Muscle of back (tissue), 11 donors: Measurements from ENCODE around the gene TNS3. TPM values are rescaled to one million over a fixed set of nuclear protein-coding genes. Genes with fewer than 3 reads are reported as not detected.

Experiments
- DNase-seq, 3 donors: peaks; one replicate each; pipeline versions ENCODE4 v3.0.0 to v3.0.0-alpha.2; 2013
- polyA plus RNA-seq, 10 donors: library from polyadenylated mRNA; unstranded; fragments of 120-200 nt; gene quantifications; one replicate each; pipeline ENCODE4 v1.2.1, GENCODE V29; 2013; ENCODE audit not compliant: insufficient read length in 10 of 10

Gene TNS3
- polyA plus RNA-seq, 10 donors: 24.5 to 51.0 (median 27.3) TPM

DNA sequence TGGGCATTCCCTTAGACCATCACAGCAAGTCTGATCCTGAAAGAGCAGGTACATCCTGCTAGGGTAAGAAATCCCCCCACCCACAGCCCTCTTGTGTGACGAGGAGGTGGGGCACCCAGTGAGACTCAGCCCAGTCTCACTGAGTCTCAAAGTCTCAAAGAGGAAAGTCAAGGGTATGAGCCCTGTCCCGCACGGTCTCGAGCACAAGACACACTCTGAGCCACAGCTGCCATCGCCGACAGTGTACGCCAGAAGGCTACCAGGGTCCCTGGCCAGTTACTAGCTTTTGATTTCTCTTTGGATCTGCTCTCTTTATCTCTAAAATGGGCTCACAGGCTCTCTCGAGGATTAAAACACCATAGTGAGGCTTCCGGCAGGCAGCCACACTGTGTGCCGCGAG, 190.2 kb downstream of the TNS3 start:
- no peak for DNase-seq

DNA sequence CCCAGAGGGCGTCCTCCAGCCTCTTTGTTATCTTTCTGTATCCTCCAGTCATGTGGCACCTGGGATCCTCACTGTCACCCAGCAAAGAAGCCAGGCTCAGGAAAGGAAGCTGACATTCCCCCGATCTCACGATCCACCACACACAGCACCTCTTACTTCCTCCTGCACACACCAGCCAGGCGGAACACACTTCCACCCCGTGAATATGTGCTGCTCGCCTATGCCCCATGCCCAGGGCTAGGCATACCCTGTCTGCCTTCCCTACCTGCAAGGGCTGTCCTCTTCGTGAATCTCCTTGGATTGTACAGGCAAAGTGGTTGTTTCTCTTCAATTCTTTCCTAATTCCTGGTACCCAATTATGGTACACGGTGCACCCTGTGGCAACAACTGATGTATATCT, 191.0 kb downstream of the TNS3 start:
- DNase-seq: no peak

DNA sequence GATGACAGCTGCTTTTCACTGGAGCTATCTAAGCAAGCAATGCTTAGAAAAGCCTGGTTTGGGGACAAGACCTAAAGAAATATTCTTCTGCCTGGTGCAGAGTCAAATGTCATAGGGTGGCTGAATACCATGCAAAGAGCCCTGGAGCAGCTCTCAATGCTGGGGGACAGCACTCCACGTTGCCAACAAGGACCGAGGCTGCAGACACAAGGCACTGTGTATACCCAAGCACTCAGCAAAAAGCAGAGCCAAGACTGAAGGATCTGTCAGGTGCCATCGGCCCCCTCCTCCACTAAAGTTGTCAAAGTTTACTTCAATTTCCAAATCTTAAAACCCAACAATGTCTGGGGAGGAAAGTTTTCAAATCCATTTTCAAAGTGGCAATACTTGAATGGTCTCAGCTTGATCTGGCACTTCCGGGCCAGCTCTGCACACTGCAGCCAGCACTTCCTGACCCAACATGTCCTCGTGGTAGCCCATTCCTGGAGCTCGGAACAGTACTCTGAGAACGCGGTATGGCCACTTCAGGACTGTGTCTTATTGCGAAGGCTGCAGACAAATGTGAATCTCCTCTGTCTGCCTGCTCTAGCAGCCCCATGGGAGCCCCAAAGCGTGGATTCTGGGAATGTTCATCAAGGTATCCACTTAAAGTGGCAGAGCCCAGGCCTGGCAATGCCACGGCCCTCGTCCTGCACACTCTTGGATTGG, 191.8 kb downstream of the TNS3 start:
- no peak for DNase-seq

DNA sequence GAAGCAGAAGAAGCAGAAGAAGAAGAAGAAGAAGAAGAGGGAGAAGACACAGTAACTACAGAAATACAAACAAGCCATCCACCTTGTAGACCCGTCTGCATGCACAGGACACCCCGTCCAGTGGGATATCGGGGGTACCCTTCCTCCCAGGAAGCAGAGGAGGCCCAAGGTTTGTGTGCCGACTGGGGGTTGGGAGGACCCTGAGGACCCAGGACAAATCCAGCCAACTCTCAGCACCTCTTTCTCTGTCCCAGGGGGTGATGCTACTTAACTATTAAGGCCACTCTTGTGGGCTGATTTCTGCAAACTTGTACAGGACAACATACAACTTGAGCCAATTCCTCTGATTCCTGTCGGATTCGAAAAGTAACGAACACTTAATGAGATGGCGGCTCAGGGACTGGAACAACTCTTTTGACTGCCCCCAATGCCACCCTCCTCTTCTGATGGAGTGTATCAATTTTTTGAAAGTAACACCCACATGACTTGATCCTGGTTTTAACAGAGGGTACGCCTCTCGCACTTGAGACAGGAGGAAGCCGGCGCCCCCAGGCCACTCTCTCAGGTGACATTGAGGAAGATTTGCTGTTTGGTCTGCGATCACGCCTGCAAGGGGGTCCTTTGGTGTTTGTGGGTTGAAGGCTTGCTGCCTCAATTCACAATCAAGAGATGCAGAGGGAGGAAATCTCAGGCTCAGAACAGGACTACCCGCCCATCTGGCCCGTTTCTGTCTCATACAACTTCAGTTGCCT, 192.6 kb downstream of the TNS3 start:
- no peak for DNase-seq

DNA sequence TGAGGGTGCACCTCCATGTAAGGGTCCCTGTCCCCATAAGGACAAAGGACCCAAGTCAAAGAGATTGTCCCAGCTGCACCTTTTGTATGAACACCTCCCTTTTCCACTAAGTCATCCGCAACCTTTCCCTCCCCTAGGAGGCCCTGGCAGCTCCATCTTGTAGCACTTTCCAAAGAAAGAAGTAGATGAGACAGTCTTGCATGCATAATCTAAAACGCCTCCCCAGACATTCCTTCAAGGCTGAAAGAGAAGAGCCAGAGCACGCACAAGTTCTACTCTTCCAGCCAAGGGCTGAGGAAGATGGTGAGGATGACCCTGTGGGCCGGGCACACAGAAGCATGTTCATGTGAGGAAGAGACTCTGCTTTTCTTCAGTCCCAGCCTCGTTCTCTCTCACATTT, 194.4 kb downstream of the TNS3 start:
- no peak for DNase-seq

DNA sequence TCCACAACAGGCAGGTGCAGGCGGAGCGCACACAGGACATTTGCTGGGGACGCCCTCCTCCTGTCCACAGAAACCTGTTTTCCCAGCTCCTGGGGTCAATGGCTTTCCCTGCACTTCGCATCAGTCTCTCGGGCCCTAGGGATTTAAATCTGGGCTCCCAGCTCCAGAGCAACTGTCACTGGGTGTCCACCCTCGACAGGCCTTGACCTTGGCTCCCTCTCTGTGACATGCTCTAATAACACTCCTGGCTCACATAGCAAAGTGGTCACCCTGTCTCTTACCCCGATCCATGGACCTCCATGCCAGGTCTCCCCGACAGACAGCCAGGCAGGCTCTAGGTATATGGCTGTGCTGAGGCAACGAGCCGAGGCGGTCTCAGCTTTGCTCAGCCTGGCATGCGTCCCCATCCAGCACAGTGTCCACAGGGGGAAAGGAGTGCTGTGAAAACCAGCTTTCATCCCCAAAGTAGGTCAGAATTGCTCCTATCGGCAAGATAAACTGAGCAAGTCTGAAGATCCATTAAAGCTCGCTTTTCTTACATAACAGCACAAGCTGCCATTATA, 195.6 kb downstream of the TNS3 start:
- no peak for DNase-seq

DNA sequence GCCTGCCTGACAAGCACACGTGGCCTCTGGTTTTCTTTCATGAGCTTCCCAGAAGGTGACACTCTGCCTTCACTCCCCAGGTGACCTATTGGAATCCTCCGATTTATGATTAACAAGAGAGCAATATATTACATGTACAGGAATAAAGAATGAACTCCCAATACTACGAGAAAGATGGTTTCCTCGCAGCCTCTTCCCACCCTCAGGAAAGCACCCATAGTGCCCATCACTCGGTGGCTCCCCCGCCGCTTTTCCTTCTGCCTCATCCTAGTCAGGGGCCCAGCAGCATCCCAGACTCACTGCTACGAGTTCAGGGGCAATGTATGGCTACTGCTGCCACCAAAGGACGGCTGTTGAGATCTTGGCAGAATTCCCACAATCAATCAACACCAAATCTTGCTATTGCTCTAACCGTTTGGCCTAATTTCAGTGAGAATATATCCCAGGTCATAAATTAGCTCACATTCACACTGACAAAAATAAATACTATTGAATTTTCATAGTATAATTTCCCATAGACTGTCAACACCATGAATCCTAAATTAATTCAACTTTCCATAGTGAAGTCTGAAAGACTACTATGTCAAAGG, 196.3 kb downstream of the TNS3 start:
- DNase-seq: no peak

DNA sequence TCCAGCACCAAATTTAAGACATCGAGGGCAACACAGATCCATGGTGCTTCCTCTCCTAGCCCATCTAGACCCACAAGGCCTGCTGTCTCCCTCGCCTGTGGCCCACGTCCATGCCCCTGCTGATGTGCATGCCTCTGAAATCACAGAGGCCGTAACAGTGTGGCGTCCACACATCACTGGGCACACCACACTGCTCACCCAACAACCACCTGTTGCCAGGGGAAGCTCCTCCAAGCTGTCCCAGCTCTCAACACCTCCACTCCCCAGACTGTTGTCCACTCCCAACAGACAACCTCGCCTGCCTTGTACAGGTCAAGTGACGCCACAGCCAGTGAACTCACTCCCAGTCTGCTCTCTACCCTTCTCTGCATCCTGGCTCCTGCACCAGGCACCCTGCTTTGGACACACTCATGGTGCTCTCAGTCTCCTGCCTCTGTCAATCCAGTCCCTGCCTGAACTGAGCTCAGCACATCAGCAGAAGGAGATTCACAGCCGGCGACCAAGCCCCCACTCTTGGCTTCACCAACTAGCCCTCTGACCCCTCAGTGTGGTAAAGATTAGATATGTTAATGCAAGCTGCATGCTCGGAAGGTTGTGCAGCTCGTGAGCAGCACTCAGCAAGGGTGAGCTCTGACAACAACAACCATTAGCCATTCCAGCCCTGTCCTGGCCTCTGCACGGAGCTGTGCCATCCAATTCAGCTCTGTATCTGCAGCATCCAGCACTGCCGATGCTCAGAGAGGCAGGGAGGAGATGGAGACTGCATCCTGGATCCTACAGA, 197.0 kb downstream of the TNS3 start:
- no peak for DNase-seq

DNA sequence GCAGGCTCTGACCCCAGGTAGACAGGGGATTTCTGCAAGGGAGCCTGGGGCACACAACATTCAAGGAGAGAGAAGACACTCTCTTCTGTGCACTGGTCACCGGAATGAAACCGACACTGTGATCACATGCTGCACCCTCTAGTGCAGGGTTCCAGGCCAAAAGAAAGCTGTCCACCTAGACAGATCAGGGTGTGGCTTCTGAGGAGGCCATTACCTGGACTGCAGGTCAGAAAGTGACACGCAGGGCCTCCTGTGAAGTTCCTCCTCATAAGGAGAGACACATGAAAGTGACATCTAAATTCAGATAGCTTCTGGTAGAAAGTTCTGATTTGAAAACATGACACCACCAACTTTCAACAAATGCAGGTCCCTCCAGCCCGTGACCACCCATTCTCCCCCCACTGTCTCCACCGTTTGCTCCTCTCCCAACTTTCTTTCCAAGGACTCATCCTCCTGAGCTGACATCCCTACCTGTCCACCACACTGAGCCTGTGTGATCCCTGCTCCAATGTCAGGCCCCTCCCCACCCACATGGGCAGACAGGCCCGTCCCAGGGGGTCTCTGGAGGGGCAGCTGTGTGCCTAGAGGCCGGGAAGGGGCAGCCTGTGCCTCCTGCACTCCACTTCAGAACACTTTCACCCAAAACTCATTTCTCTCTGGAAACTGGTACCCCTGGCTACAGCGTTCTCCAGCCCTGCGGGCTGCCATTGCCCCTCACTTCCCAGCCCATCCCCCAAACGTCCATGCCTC, 198.0 kb downstream of the TNS3 start:
- DNase-seq: no peak

DNA sequence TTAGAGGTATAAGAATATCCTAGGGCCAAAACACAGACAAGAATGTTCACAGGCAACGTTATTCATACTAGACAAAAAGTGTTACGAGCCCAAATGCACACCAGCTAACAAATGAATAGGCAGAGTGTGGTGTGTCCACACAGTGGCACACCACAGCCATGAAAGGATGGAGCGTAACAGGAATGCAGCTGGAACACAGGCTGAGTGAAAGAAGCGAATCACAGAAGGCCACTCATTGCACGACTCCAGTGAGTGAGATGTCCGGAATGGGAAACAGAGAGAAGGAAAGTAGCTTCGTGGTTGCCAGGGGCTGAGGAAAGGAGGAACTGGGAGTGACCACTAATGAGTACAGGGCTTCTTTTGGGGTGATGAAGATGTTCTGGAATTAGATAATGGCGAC, 198.8 kb downstream of the TNS3 start:
- DNase-seq: peak in 1 of 3 donors; percentile 18

DNA sequence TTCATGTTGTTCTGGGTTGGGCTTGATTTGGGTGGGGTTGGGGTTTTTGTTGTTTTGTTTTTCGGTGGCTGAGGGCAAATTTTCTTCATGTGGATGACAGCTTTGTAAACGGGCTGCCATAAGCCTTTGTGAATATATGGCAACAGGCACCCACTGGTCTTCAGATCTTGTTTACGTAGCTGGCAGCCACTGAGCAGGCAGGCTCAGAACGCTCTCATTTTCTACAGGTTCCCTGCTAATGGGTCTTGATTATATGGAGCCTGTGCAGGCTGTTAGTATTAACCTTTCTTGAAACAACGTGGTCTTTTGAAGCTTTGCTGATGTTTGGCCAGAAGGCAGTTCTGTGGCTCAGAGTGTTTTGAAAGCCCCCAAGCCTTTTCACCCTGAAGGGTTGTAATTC, 199.7 kb downstream of the TNS3 start:
- DNase-seq: no peak

DNA sequence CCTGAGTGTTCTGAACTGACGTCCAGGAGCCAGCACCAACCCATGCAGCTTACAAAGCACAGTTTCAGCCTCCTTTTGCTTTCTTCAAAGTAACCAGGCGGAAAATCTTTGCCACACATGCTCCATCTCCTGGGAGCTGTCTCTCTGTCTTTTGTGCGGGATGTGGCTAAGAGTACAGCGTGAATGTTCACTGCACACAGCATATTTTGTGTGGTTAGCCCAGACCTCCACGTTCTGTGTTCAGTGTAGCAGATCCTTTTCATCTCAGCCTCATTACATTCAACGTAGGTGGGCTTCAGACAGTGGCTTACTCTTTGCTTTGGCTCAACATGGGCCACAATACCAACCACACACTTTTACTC, 200.8 kb downstream of the TNS3 start:
- DNase-seq: no peak

DNA sequence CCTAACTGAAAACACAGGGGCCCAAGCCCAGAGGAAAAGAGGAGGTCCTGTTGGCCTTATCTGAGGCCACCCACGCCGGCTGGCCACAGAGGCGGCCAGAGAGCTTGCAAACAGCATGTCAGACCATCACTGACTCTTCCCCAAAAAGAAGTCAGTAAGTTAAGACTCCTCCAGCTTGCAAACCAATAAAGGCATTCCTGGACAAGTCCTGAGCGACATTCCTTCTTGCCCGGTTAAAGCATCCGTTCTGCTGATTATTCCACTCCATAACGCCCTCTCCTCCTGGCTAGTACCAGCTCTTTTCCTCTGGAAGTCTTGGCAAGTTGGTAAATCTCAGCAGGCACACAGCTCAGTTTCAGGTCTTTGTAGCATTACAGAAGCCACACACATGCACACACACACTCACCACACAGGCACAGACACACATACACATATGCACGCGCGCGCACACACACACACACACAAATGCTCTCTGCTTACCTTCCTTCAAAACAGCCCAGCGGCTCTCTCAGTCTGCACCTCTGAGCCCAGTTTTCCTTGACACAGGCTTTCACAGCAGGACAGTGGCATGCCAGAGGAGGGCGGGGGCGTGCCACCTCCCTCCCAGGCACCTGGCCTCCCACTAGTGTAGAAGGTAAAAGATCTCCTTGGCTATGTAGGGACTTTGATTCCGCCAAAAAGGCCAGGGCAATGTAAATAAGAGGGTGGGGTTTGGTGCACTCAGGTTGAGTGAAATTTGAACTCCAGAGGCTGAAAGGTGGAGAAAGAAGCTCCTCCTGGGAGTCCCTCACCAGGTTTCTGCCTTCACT, 201.4 kb downstream of the TNS3 start:
- peak in 1 of 3 donors; percentile 67 for DNase-seq

DNA sequence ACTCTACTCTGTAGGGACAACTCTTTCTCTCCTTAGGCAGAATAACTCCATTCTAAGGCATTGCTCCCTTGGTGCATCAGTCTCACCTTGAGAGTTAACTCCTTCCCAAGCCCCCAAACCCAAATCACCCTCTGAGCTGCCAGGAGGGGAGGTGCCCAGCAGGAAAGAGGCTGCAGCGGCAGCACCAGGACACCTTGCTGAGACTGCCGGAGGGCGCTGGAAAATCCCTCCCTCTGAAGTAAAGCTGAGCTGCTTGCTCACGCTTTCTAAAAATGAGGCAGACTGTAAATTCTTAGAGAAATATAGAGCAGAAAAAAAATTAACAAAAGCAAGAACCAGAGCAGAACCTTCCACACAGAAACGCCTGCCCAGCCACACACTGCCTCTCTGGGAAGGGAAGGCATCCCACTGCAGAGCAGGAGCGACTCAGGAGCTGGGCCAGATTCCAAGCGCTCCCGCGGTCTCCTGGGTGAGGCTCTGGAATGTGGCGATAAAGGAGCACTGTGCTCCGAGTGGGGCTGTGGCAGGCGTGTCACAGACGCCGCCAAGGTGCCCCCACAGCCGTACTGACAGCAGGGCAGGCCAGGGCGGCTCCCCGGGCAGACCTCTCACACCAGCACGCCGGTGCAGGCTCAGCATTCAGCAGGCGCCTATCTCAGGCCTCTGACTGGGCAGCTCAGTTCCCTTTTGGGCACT, 202.1 kb downstream of the TNS3 start:
- peak in 2 of 3 donors; percentile 38 to 59 for DNase-seq

DNA sequence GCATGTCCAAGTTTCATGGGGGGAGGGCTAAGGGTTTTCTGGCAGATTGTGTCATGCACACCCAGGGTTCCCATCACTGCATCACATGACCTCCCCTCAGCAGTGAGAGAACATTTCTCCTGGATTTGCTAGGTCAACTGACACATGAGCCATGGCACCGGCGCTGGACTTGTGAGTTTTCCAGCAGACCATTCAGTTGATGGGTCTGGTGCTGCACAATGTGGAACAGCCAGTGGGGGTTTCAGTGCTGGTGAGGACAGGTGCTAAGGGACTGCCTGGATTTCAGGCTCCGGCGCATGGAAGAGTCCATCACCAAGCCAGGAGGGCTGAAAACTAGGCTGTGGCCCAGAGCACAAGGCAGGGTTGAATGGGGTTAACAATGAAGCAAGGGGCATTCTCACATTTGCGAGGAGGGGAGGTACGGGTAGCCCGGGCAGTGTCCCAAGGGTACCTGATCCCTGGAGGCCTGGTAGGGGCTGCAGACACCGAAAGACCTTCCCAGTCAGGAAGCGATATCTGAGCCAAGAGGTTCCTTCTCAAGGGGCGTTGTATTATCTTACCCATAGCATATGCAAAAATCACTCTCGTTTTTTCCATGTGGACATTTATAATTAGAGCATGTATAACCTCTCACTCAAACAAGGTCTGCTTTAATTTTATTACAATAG, 203.0 kb downstream of the TNS3 start:
- DNase-seq: no peak

DNA sequence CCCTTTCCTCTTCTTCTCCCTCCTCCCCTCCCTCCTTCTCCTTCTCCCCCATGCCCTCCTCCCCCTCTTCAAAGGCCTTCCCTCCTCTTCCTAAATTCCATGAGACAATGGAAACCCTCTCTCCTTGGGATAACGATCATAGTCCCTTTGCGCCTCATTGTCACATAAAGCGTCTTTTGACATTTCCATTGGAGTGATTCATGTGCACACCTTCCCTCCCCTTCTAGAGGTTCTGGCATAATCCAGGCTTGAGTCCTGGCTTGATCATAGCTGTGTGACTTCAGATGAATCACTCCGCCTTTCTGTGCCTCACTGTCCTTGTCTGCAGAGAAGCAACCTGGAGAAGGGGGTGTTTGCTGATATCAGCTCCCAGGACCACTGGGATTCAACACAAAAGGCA, 204.2 kb downstream of the TNS3 start:
- no peak for DNase-seq

DNA sequence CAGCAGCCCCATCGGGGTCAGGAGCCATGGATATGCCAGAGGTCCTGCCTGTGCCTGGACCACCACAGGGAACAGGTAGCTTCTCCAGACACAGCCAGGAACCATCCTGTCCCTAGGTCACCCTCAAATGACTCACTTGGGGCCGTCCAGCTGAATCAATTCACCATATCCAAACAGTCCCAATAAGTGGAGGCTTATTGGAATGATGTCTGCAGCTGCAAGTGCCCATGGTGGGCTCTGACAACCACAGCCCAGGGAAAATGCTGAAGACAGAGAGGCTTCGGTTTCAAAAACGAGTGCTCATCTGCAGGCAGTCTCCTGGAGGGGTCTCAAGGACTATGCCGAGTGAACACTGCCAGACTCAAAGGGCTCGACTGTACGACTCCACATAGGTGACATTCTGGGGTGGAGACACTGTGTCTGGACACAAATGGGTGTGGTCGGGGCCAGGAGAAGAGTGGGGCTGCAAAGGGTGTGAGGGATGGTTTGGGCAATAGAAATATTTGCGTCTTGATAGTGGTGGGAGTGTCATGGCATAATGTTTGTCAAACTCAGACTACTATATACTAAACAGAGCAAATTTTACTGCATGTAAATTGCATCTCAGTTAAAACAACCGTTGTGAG, 204.8 kb downstream of the TNS3 start:
- no peak for DNase-seq

DNA sequence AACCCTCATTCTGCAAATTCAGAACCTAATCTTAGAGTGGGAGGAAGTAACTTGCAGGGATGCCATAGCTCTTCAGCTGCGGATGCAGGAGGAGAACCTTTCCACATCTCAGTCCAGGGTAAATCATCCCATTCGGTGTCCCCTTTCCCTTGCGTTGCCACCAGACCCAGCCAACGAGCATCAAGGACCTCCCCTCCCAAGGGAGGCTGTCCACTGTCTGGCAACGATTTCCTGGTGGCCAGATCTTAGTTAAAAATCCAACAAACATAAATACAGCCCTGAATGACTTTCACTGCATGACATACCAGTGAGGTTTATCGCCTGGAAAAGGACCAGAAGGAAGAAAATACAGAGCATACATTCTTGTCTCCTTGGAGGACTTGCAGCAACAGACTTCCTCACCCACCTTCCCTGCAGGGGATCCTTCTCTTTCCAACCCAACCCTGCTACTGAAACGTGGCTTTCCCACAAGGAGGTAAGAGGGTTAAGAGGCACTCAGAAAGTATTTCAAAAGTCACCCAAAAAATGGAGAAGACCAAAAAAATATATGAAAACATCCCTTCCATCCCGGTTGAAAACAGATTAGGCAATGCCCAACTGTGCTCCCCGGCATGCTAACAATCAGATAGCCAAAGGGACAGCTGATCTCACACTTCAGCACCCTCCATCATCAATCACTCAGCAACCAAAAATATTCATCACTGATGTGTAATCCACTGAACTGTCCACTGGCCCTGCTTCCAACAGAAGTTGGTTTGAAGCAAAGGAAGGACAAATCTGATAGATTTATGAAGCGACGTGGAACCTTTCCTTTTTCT, 206.6 kb downstream of the TNS3 start:
- peak in 2 of 3 donors; percentile 25 to 56 for DNase-seq
